Calu3 (cell line): ENCODE data around the gene POLR3F. TPM values are rescaled to one million over a fixed set of nuclear protein-coding genes. Genes with fewer than 3 reads are reported as not detected.
"Not testable (repeated sequence)": the region's sequence is repeated elsewhere in the genome, so short reads cannot be mapped to it uniquely, and the experiment has no call there.

ENCODE experiments used
- BruUV-seq: library from RNA; stranded (reverse); fragments of 400-500 nt; replicated peaks from 2 replicates; lab custom pipeline; 2021; lab: Mats Ljungman, UMichigan
- CTCF ChIA-PET: fragments of 300-600 bp; sonication (Branson Sonifier 250); formaldehyde crosslinking; loops from one replicate; lab custom pipeline; 2022; ENCODE audit warnings: antibody characterized with exemption; lab: Charles Lee
- DNase-seq: peaks from one replicate; pipeline ENCODE4 v3.0.0; 2022
- H3K27ac Mint-ChIP-seq: one replicate; pipeline ENCODE4 v1.8.0; 2022; ENCODE audit warnings: mixed read lengths; ENCODE audit not compliant: unreplicated experiment
- H3K27me3 Mint-ChIP-seq: one replicate; pipeline ENCODE4 v1.8.0; 2022; ENCODE audit warnings: mixed read lengths; ENCODE audit not compliant: unreplicated experiment
- H3K36me3 Mint-ChIP-seq: one replicate; pipeline ENCODE4 v1.8.0; 2022; ENCODE audit warnings: mild to moderate bottlenecking, moderate library complexity, mixed read lengths; ENCODE audit not compliant: insufficient read depth, unreplicated experiment
- H3K4me1 Mint-ChIP-seq: one replicate; pipeline ENCODE4 v1.8.0; 2022; ENCODE audit warnings: mild to moderate bottlenecking, low read depth, mixed read lengths; ENCODE audit not compliant: unreplicated experiment
- H3K4me3 Mint-ChIP-seq: one replicate; pipeline ENCODE4 v1.8.0; 2022; ENCODE audit warnings: mild to moderate bottlenecking, low read depth, moderate library complexity, mixed read lengths; ENCODE audit not compliant: unreplicated experiment
- H3K9me3 Mint-ChIP-seq: one replicate; pipeline ENCODE4 v1.8.0; 2022; ENCODE audit warnings: low read depth, mixed read lengths; ENCODE audit not compliant: unreplicated experiment
- intact Hi-C: fragments of 100-400 bp; cut with micrococcal nuclease; formaldehyde crosslinking; loops from one replicate; pipeline ENCODE4 v1.10.0; 2022; ENCODE audit not compliant: unreplicated experiment
- total RNA-seq: library from RNA; stranded (reverse); gene quantifications from 2 replicates; pipeline ENCODE4 v1.2.3, GENCODE V29; 2022
- TF ChIP-seq, protein P1 (sequence below): fragments of 200-600 bp; IDR thresholded peaks from one replicate; pipeline ENCODE4 v1.8.0; 2022; ENCODE audit warnings: antibody characterized with exemption; ENCODE audit not compliant: unreplicated experiment

The POLR3F gene
- total RNA-seq, 1 experiment from 2014 or later, result 4.2 TPM

DNA sequence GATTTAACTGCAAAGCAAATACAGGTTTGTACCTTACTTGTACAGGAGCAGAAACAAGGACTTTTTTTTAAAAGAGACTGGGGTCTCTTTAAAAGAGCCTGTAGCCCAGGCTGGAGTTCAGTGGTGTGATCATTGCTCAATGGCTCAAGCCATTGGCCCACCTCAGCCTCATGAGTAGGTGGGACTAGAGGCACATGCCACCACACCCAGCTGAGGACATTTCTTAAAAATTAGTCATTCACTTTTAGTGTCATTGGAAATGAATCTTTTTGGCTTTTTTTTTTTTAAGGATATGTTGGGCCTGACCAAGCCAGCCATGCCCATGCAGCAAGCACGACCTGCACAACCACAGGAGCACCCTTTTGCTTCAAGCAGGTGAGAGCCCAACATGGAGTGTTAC is 57.5 kb downstream of the POLR3F start:
- Mint-ChIP-seq H3K27me3 (no peaks in the 10 kb centered on the region), H3K9me3 (no peaks in the 10 kb centered on the region), H3K4me1 (no peaks in the 10 kb centered on the region), H3K36me3 (peaks cover 5% of the 10 kb centered on the region), H3K27ac (no peak overlapping the region), H3K4me3 (no peak overlapping the region)
- CTCF ChIA-PET, result no interaction called here
- TF ChIP-seq, protein P1, sequence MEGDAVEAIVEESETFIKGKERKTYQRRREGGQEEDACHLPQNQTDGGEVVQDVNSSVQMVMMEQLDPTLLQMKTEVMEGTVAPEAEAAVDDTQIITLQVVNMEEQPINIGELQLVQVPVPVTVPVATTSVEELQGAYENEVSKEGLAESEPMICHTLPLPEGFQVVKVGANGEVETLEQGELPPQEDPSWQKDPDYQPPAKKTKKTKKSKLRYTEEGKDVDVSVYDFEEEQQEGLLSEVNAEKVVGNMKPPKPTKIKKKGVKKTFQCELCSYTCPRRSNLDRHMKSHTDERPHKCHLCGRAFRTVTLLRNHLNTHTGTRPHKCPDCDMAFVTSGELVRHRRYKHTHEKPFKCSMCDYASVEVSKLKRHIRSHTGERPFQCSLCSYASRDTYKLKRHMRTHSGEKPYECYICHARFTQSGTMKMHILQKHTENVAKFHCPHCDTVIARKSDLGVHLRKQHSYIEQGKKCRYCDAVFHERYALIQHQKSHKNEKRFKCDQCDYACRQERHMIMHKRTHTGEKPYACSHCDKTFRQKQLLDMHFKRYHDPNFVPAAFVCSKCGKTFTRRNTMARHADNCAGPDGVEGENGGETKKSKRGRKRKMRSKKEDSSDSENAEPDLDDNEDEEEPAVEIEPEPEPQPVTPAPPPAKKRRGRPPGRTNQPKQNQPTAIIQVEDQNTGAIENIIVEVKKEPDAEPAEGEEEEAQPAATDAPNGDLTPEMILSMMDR, result no peak
- no peak for DNase-seq
- intact Hi-C loops, result no loop called here
- no TSS peak for BruUV-seq

DNA sequence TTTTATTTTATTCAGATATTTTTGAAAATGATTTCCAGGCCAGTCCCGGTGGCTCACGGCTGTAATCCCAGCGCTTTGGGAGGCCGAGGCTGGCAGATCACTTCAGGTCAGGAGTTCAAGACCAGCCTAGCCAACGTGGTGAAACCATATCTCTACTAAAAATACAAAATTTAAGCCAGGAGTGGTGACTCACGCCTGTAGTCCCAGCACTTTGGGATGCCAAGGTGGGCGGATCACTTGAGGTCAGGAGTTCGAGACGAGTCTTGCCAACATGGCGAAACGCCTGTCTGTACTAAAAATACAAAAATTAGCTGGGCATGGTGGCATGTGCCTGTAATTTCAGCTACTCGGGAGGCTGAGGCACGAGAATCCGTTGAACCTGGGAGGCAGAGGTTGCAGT is 59.6 kb downstream of the POLR3F start:
- H3K4me3 Mint-ChIP-seq, CTCF ChIA-PET, intact Hi-C loops, DNase-seq, H3K27ac Mint-ChIP-seq, H3K36me3 Mint-ChIP-seq, H3K9me3 Mint-ChIP-seq, H3K27me3 Mint-ChIP-seq, BruUV-seq, H3K4me1 Mint-ChIP-seq: not testable (repeated sequence)

DNA sequence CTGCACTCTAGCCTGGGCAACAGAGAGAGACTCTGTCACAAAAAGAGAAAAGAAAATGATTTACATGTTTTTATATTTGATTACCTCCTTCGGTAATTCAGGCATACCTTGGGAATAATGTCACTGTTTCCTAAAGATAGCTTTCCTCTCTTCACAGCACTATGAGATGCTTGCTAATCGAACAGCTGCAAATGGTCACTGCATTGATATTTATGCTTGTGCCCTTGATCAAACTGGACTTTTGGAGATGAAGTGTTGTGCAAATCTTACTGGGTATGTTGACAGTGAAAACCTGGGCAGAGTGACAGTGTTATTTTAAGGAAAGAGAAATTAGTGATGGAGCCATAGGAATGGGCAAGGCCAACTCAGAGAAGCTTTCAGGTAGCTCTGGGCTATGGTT is 60.1 kb downstream of the POLR3F start:
- intact Hi-C loops, result no loop called here
- Mint-ChIP-seq H3K27ac (no peak overlapping the region), H3K4me3 (no peak overlapping the region), H3K4me1 (no peaks in the 10 kb centered on the region), H3K27me3 (no peaks in the 10 kb centered on the region), H3K36me3 (peaks cover 9% of the 10 kb centered on the region), H3K9me3 (no peaks in the 10 kb centered on the region)
- TF ChIP-seq, protein P1, result no peak
- CTCF ChIA-PET, result no interaction called here
- no TSS peak for BruUV-seq
- no peak for DNase-seq

DNA sequence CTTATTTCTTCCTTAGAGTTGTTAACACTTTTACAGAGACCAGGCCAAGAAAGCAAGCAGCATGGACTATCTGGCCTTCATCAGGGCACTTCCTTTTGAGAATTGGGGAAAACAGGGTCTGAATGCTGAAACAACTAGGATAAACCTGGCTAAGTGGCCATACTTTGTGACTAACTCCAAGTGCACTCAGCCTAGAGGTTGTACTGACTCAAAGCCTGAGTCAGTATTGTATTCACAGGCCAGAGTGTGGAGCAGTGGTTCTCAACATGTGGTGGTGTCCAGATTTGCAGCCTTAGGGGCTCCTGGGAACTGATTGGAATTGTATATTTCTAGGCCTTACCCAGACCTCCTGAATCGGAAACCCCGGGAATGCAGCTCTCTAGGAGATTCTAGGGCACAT is 60.6 kb downstream of the POLR3F start:
- no peak for DNase-seq
- Mint-ChIP-seq H3K4me1 (no peaks in the 10 kb centered on the region), H3K27ac (no peak overlapping the region)

DNA sequence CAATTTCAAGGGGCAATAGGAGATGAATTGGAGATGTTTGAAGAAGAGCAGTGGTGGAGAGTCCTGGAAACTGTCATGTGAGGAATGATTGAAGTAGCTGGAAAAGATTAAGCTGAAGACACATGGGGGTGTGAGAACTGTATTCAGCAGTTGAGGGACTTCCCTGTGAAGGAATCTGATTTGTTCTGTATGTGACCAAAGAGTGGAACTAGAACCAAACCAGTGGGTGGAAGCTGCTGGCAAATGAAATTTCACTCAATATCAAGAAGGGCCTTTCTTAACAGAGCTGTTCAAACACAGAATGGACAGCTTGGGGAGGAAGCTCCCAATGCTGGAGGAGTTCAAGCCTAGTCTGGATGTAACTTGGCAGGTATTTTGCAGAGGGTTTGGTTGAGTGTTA is 61.9 kb downstream of the POLR3F start:
- no peak overlapping the region for H3K27ac Mint-ChIP-seq
- no peaks in the 10 kb centered on the region for H3K27me3 Mint-ChIP-seq
- H3K36me3 Mint-ChIP-seq, result peaks cover 9% of the 10 kb centered on the region
- intact Hi-C loops, result no loop called here
- no peaks in the 10 kb centered on the region for H3K4me1 Mint-ChIP-seq
- no TSS peak for BruUV-seq
- CTCF ChIA-PET, result no interaction called here
- no peak for DNase-seq
- no peaks in the 10 kb centered on the region for H3K9me3 Mint-ChIP-seq
- H3K4me3 Mint-ChIP-seq, result no peak overlapping the region
- TF ChIP-seq, protein P1, result no peak

More for the DNA sequence above, 60.6 kb downstream of the POLR3F start:
- CTCF ChIA-PET, result no interaction called here
- BruUV-seq, result no TSS peak
- Mint-ChIP-seq H3K9me3 (no peaks in the 10 kb centered on the region), H3K36me3 (peaks cover 9% of the 10 kb centered on the region), H3K27me3 (no peaks in the 10 kb centered on the region), H3K4me3 (no peak overlapping the region)
- intact Hi-C loops, result no loop called here
- TF ChIP-seq, protein P1, result no peak
